Head of caudate nucleus (tissue), 42 donors: ENCODE data around the gene PACS1.
"Not testable (repeated sequence)": the region's sequence is repeated elsewhere in the genome, so short reads cannot be mapped to it uniquely, and the experiment has no call there.

ENCODE experiments used
- DNase-seq, 42 donors: peaks; one replicate each; pipeline versions ENCODE4 v3.0.0 to v3.0.0-alpha.2; 2020 to 2021; ENCODE audit warnings: mixed read lengths in 7 of 42
- intact Hi-C: fragments of 100-400 bp; cut with DNase I; formaldehyde crosslinking; loops from one replicate; pipeline ENCODE4 v1.15.0; 2022

PACS1 gene

DNA sequence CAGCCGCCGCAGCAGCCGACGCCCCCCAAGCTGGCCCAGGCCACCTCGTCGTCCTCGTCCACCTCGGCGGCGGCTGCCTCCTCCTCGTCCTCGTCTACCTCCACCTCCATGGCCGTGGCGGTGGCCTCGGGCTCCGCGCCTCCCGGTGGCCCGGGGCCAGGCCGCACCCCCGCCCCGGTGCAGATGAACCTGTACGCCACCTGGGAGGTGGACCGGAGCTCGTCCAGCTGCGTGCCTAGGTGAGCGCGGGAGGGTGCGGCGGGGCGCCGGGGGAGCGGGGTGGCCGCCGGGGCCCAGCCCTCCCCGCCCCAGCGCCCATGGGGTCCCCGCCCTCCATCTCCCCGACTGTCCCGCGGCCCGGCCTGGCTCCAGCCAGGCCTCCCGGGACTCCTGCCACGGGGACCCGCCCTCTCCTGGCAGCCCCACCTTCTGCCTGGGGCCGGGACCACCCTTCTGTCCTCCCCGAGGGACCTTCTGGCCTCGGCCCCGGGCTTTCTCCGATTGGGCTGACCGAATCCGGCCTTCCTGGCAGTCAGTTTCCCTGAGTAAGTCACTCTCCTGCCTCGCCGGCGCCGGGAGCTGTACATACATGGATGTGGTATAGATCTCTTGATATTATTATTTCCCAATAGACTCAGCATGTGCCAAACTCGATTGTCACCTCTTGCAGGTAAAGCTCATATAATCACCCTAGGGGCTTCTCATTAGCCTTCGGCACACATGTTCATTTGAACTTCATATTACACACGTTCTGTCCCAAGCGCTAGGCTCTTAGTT, 720 bp downstream of the PACS1 start:
- DNase-seq = peak in 33 of 42 donors; percentile 31 to 76 (median 49)
- intact Hi-C loops = no loop called here

DNA sequence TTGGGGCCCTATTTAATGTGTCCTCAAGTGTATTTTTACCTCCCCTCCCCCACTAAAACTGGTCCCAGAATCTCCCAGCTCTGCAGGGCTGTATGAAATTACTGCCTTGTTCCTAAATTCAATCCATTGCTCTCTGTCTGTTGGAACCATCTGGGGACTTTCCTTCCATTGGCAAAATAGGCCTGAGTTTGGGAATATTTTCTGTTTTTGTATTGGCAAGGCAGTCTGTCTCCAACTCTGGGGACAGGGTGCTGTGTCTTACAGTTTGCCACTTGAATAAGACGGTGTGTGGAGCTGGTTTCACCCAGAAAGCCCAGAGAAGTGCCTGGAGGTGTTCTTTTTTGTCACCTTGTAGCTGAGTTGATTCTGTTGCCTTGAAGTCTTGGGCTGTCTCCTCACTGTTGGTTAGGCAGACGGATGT, 1.3 kb downstream of the PACS1 start:
- intact Hi-C loops = no loop called here
- peak in 6 of 42 donors; percentile 19 to 43 (median 26) for DNase-seq

DNA sequence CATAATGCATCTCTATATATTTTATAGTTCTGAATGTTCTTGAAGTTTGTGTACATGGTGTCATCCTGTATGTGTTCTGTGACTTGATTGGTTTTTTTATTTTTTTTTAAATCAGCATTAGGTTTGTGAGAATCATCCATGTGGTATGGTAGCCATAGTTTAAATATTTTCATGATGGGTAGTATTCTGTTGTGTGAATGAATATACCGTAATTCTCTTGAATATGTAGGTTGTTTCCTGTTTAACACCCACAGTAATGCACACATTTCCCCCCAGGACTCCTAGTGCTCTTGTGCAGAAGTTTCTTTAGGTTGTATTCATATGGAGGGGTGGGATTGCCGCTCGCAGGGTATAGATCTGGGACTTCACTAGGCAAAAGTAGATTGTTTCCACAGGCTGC, 2.0 kb downstream of the PACS1 start:
- DNase-seq = peak in 2 of 42 donors; percentile 2 to 22
- intact Hi-C loops = no loop called here

DNA sequence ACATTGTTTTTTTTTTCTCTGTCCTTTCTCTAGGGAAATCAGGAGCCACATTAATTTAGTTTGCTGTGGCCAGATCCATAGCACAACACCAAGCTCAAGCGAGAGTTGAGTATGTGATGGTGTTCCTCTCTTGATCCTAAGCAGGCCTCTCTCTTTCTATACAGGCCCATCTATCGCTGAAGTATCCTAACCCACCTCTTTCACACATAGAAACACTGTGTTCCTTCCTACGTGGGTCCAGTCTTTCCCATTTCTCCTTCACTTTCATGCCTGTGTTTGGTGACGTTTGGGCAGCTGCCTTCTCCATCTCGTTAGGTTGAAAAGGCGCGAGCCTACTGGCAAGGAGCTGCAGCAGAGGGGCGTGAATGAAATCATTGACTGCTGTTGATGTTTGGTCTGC, 2.4 kb downstream of the PACS1 start:
- peak in 1 of 42 donors; percentile 34 for DNase-seq
- intact Hi-C loops = no loop called here

DNA sequence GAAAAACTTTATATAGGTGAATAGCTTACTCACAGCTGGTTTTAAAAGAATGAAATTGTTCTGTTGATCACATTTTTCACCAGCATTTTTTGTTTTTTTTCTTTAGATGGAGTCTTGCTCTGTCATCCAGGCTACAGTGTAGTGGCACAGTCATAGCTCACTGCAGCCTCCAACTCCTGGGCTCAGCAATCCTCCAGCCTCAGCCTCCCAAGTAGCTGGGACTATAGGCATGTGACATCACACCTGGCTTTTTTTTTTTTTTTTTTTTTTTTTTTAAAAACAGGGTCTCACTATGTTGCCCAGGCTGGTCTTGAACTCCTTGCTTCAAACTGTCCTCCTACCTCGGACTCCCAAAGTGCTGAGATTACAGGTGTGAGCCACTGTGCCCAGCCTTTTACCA, 3.6 kb downstream of the PACS1 start:
- intact Hi-C loops = no loop called here
- DNase-seq = peak in 1 of 42 donors; percentile 4

DNA sequence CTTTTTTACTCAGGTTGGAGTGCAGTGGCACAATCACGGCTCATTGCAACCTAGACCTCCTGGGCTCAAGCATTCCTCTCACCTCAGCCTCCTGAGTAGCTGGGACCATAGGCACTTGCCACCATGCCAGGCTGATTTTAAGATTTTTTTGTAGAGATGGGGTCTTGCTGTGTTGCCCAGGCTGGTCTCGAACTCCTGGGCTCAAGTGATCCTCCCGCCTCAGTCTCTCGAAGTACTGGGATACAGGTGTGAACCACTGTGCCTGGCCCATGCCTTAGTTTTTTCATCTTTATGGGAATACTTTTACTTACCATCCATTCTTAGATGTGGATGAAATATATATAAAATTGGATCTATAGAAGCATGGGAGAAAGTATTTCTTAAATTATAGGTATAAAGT, 5.2 kb downstream of the PACS1 start:
- intact Hi-C loops = no loop called here
- peak in 2 of 42 donors; percentile 1 to 10 for DNase-seq

DNA sequence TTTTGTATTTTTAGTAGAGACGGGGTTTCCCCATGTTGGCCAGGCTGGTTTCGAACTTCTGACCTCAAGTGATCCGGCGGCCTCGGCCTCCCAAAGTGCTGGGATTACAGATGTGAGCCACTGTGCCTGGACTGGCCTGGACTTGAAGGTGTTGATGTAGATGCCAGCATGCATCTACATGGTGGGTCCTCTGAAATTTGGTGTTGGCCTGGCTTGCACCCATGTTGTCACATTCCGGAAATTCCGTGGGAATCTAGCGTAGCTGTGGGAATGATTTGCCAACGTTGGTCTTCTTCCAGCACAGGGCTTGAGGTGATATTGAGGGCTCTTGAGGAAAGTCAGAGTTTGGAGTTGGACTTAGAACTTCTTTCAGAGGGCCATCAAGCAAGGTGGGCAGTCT, 6.5 kb downstream of the PACS1 start:
- intact Hi-C loops = no loop called here
- DNase-seq = no peak

DNA sequence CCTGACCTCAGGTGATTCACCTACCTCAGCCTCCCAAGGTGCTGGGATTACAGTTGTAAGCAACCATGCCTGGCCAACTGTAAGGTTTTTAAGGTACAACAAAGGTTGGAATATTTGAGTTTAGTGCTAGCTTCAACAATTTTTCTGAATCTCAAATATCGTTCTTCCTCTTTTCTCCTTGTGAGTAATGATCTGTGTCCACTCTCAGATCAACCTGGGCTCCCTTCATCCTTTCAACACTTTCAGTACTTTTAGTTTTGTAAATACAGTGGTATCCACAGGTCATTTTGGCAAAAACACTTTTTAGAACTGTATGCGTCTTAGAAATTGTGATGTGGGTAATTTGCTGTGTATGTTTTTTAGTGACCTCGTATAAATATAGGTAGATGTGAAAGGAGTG, 7.9 kb downstream of the PACS1 start:
- intact Hi-C loops = no loop called here
- DNase-seq = no peak

DNA sequence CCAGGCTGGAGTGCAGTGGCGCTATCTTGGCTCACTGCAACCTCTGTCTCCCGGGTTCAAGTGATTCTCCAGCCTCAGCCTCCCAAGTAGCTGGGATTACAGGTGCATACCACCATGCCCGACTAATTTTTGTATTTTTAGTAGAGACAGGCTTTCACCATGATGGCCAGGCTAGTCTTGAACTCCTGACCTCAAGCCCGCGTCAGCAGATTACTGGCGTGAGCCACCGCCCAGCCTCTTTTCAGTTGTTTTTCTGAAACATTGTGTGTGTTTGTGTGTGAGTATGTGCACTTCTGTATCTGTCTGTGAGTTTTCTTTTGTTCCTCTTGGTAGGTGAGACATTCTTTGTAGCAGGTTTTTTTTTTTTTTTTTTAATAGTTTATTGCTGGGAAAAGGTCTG, 8.9 kb downstream of the PACS1 start:
- peak in 1 of 42 donors; percentile 8 for DNase-seq
- intact Hi-C loops = not testable (repeated sequence)

DNA sequence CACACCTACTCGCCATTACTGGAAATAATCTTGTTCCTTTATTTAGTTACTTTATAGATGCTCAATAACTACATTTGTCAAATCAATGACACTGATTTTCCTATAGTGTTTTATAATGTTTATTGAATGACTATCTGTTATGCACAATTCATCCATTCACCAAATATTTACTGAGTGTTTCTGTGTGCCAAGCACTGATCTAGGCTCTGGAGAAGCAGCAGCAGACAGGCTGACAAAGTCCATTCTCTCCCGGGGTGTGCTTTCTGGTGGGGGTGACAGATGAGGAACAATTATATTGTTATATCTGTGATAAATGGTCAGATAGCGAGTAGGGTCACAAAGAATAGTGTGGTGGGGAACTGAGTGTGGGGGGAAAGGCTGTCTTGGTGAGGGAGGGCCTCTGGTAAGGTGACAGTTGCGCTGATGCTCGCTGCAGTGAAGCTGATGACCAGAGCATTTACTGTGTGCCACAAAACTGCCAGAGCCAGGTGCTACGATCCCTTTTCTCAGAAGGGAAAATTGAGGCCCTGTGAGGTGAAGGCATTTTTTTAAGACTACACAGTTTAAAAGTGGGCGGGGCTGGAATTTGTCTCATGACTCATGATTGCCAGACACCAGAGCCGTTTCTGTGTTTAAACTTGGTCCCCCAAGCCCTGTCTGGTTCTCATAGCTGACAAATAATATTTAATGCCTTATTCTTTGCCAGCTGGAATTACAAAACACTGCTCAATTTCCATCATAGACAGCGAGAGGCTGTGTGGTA, 10.2 kb downstream of the PACS1 start:
- peak in 3 of 42 donors; percentile 20 to 53 (median 20) for DNase-seq

DNA sequence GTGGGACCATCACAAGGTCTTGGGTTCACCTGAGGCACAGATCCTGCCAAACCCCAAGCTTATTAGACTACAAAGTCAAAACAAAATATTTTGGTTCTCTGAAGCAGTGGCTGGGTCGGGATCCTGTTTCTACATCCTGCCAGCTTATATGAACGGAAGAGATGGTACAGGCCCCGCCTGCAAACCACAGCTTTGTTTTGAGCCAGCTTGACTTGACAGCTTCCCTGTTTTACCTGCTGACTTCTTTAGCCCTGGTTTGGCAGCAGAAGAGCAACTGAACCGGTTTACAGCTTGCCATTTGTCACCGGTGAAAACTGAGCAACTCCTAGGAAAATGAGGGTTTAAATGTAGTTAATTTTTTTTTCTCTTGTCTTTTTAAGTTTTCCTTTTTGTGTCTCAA, 11.4 kb downstream of the PACS1 start:
- peak in 27 of 42 donors; percentile 14 to 65 (median 39) for DNase-seq

More for the DNA sequence above, 10.2 kb downstream of the PACS1 start:
- intact Hi-C loops = no loop called here

DNA sequence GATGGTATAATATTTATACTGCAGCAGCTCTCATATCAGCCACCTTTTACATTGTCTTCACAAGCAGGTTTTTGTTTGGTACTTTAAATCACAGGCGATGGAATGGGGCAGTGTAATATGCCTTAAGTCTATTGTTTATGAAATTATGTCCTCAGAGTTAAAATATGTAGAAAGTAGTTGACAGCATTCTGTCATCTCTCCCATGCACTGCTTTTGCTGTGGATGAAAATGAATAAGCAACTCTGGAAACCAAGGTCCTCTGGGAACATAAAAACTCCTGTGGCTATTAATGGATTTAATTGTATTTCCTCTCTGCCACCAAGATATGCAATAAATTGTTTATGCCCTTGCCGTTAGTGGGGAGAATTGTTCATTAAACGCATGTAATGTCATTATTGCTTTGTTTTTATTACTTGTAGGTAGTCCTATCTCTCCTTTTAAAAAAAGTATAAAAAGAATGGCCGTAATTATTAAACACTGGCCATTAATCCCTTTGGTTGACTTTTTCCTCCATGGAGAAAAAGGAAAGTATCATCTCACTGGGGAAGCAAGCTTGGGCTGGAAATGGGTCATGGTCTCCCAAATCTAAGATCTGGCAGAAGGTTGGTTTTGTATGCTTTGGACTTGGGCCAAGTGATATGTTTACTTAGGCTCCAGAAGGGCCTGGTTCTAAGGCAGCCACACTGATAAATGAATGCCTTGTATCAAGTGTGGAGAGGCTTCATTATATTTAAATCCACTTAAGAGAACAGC, 13.1 kb downstream of the PACS1 start:
- intact Hi-C loops = no loop called here
- peak in 2 of 42 donors; percentile 0 to 35 for DNase-seq

More for the DNA sequence above, 11.4 kb downstream of the PACS1 start:
- intact Hi-C loops = no loop called here

DNA sequence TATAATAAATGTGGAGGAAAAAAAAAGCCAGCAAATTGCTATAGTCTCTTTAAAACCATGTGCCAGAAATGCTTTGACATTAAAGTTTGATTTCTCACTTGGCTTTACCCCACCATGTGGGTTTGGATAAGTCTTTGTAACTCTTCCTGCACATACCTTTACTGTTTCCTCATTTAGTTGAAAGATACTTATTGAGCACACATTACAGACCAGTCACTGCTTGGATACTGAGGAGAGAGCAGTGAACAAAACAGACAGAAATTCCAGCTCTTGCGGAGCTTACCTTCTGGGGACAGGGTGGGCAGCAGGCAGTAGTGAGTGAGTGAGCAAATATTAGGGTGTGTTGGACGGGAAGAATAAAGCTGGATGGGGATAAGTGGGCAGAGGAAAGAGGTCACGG, 13.7 kb downstream of the PACS1 start:
- intact Hi-C loops = no loop called here
- peak in 1 of 42 donors; percentile 20 for DNase-seq

DNA sequence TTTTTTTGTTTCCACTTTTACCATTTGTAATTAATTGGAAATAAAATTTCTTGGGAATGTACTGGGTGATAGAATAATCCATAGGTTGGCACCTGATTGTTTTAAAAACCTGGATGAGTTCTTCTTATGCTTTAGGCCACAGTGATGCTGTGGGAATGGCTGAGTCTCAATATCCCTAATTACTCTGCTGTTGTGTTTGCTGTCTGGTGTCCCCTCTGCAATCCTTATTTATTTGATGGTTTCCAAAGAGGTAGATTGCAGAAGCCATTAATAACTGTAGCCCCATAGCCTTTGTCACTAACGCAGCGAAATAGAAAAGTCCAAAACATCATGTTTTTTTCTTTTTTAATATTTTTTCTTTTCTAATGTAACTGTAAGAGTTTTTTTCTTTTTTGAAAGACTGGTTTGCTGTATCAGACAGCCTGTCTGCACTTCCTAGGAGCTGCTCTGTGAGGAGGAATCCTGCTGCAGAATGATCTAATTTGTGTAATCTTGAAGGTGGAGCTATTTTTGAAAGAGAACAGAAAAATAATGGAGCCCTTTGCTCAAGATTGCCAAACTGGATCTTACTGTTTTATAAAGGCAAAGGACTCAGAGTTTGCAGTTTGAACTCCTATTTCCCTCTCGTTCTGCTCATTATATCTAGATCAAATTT, 14.9 kb downstream of the PACS1 start:
- DNase-seq = peak in 14 of 42 donors; percentile 10 to 62 (median 36)
- intact Hi-C loops = no loop called here

DNA sequence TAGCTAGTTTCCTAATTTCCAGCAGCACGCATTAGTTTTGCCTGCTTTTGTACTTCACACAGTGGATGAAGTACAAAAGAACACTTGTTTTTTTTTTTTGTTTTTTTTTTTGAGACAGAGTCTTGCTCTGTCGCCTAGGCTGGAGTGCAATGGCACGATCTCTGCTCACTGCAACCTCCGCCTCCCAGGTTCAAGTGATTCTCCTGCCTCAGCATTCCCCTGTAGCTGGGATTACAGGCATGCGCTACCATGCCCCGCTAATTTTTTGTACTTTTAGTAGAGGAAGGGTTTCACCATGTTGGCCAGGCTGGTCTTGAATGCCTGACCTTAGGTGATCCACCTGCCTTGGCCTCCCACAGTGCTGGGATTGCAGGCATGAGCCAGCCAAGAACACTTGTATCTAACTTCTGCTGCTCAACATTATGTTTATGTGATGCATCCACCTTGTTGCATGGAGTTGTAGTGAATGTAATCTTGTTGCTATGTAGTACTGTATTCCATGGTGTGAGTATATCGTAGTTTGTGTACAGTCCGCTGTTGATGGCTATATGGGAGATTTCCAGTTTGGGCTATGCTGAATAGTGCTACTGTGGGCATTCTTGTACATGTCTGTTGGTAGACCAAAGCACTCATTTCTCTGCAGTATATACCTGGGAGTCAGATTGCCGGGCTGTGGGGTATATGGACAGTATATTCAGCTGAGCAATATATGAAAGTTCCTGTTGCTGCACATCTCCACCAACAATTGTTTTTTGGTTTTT, 17.3 kb downstream of the PACS1 start:
- intact Hi-C loops = no loop called here
- no peak for DNase-seq

DNA sequence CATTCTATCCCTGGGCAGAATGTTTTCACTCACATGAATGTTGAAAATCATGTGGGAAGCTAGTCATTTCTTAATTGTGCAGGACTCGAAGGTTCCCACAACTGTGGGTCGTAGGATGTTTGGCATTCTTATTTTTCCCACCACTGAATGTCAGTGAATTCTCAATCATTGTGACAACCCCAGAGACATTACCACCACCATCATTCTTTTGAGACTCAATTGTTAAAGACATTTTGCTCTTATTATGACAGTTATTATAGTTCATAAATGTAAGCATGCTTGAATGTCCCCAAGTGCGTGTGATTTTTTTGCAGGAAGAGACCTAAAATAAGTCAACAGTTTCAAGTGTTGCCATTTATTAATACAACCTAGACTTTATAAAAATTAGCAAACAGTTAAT, 19.0 kb downstream of the PACS1 start:
- no peak for DNase-seq
- intact Hi-C loops = no loop called here

DNA sequence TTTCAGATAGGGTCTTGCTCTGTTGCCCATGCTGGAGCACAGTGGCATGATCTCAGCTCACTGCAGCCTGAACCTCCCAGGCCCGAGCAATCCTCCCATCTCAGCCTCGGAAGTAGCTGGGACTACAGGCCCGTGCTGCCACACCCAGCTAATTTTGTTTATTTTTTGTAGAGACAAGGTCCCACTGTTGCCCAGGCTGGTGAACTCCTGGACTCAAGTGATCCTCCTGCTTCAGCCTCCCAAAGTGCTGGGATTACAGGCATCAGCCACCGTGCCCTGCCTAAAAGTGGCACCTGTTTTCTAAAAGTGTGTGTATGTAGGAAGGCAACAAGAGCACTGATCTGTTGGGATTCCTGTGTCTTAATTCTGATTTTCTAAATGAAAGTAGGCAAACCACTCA, 20.2 kb downstream of the PACS1 start:
- intact Hi-C loops = no loop called here
- DNase-seq = no peak

DNA sequence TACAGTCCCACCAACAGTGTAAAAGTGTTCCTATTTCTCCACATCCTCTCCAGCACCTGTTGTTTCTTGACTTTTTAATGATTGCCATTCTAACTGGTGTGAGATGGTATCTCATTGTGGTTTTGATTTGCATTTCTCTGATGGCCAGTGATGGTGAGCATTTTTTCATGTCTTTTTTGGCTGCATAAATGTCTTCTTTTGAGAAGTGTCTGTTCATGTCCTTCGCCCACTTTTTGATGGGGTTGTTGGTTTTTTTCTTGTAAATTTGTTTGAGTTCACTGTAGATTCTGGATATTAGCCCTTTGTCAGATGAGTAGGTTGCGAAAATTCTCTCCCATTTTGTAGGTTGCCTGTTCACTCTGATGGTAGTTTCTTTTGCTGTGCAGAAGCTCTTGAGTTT, 22.1 kb downstream of the PACS1 start:
- intact Hi-C loops = not testable (repeated sequence)

More for the DNA sequence above, 22.1 kb downstream of the PACS1 start:
- not testable (repeated sequence) for DNase-seq
